HepG2 (cell line): Measurements from ENCODE around the gene ELAVL4.

ENCODE experiments used
- CCAR2 ChIP-seq: fragments of 200-400 bp; formaldehyde crosslinking; optimal IDR thresholded peaks from 2 replicates; pipeline ENCODE3; 2018; ENCODE audit warnings: low read depth, mild to moderate bottlenecking, low read length, moderate library complexity
- POLR2A ChIP-seq, 2 experiments: IDR thresholded peaks; 2 replicates each; pipeline ENCODE4 v1.6.1; 2011; ENCODE audit warnings: low read depth in 2 of 2, low read length in 2 of 2, mild to moderate bottlenecking in 1 of 2, moderate library complexity in 1 of 2; ENCODE audit not compliant: insufficient read depth in 1 of 2
- SMC3 ChIP-seq: IDR thresholded peaks from 2 replicates; pipeline ENCODE4 v1.6.1; 2011; ENCODE audit warnings: low read length, improper control_type of control experiment
- THAP7 ChIP-seq: sonication (generic); formaldehyde crosslinking; IDR thresholded peaks from 2 replicates; pipeline ENCODE4 v1.8.1; 2023; ENCODE audit warnings: mild to moderate bottlenecking, missing genetic modification reagents
- ZNF256 ChIP-seq: sonication (generic); formaldehyde crosslinking; conservative IDR thresholded peaks from 2 replicates; pipeline ENCODE4 v1.4.0; 2020; ENCODE audit warnings: missing genetic modification reagents

- no peak for TF ChIP-seq ZNF256
- no peak for TF ChIP-seq THAP7 (CRISPR knock-in tag)
- no peak for TF ChIP-seq POLR2A (IDR thresholded peaks at IDR 0.05; ENCODE audit: insufficient read depth in 1 of 2, low read depth in 2 of 2, low read length in 2 of 2)
- TF ChIP-seq CCAR2: no peak
- no peak for TF ChIP-seq SMC3
These were observed 2.5 kb upstream of the ELAVL4 start for GRCh38 chr1:50106095-50106761.
